HG03280 (cell line): ENCODE data around the gene BIRC5.
A peak's percentile ranks its signal among the peaks of the same experiment; 100 is the strongest.
"Not testable (repeated sequence)": the region's sequence is repeated elsewhere in the genome, so short reads cannot be mapped to it uniquely, and the experiment has no call there.

Experiments
- ATAC-seq: cut with Tn5 transposase; IDR thresholded peaks from one replicate; pipeline ENCODE4 v1.9.1; 2021; ENCODE audit warnings: mild to moderate bottlenecking, moderate library complexity; ENCODE audit not compliant: unreplicated experiment

BIRC5 gene

DNA sequence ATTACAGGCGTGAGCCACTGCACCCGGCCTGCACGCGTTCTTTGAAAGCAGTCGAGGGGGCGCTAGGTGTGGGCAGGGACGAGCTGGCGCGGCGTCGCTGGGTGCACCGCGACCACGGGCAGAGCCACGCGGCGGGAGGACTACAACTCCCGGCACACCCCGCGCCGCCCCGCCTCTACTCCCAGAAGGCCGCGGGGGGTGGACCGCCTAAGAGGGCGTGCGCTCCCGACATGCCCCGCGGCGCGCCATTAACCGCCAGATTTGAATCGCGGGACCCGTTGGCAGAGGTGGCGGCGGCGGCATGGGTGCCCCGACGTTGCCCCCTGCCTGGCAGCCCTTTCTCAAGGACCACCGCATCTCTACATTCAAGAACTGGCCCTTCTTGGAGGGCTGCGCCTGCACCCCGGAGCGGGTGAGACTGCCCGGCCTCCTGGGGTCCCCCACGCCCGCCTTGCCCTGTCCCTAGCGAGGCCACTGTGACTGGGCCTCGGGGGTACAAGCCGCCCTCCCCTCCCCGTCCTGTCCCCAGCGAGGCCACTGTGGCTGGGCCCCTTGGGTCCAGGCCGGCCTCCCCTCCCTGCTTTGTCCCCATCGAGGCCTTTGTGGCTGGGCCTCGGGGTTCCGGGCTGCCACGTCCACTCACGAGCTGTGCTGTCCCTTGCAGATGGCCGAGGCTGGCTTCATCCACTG is at the start of gene BIRC5:
Gene BIRC5, plus strand, starts transcription at position 238 of the 690 bp plus-strand sequence. Its CDS starts 64 bp downstream, at position 302.
- ATAC-seq = peak; percentile 97

DNA sequence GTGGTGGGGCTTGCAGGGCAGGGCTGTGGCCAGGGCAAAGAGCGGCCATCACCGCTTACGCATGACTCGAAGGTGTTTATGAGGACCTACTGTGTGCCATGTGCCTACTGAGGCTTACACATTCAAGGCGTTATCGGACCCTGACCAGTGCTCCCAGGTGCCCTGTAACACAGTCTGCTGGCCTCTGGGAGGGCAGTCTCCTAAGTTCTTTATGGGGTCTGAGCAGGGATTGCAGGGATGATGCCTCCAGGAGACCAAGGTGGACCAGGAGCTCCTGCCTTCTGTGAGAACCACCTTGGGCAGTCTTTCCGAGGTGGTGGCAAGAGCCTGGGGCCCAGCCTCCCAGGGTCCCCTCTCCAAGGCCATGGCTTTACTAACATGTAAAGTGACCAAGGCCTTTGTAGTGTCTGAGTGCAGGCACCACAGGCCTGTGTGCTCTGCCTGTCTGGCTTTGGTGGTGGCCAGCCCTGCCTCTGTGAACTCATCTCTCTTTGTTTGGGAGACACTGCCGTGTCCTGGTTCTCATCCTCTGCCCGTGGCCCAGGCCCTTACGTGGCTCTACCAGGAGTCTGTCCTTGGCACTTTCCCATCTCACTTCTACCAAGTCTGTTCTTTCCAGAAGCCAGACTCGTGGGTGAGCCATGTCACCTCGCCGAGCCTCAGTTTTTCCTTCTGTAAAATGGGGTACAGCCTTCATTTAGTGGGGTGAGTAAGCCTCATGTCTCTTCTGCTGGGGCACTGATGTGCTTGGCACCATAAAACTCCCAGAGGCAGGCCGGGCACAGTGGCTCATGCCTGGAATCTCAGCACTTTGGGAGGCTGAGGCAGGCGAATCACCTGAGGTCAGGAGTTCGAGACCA is 49.1 kb upstream of the BIRC5 start:
- no peak for ATAC-seq

DNA sequence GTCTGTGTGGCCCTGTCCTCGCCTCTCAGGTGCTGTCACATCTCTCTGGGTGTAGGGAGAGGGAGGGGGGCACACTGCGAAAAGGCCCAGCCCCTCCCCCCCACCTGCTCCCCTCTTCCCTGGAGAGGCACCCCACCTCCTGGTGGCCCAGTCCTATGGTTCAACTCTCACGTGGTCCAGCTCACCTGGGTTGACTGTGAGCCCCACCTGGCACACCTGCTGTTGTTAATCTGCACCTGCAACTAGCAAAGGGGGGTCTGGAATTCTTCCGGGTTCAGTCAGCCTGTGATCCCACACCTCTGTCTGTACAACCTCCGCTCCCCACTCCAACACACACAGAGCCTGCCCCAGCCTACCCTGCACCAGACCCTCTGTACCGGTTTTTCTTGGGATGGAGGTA is 47.6 kb upstream of the BIRC5 start:
- ATAC-seq = no peak

DNA sequence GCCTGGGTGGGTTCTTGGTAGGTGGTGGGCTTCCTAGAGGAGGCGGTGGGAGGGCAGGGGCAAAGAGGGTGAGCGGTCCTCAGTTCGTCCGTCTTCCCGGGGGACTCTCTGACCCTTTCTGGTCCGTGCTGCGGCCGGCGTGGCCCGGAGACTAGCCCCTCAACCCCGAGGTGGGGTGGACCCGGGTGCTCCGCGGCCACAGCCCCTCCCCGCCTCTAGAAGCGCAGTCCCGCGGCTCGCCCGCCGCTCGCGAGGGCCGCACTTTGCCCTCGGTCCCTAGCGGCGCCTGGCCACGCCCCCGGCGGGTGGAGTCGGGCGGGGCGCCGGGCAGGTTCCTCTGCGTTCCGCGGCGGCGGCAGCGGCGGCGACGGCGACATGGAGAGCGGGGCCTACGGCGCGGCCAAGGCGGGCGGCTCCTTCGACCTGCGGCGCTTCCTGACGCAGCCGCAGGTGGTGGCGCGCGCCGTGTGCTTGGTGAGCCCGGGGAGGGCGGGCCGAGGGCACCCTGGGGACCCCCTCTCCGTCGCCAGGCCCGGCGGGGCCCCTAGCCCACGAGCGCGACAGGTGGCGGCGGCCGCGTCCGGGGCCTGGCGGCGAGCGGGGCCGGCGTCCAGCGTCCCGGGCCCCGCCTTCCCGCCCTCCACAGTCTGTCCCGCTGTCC is 45.7 kb upstream of the BIRC5 start, which contains the start of gene SYNGR2:
Gene SYNGR2, plus strand, starts transcription at position 340 of the 661 bp plus-strand sequence. Its CDS starts 36 bp downstream, at position 376.
- ATAC-seq = peak; percentile 68

DNA sequence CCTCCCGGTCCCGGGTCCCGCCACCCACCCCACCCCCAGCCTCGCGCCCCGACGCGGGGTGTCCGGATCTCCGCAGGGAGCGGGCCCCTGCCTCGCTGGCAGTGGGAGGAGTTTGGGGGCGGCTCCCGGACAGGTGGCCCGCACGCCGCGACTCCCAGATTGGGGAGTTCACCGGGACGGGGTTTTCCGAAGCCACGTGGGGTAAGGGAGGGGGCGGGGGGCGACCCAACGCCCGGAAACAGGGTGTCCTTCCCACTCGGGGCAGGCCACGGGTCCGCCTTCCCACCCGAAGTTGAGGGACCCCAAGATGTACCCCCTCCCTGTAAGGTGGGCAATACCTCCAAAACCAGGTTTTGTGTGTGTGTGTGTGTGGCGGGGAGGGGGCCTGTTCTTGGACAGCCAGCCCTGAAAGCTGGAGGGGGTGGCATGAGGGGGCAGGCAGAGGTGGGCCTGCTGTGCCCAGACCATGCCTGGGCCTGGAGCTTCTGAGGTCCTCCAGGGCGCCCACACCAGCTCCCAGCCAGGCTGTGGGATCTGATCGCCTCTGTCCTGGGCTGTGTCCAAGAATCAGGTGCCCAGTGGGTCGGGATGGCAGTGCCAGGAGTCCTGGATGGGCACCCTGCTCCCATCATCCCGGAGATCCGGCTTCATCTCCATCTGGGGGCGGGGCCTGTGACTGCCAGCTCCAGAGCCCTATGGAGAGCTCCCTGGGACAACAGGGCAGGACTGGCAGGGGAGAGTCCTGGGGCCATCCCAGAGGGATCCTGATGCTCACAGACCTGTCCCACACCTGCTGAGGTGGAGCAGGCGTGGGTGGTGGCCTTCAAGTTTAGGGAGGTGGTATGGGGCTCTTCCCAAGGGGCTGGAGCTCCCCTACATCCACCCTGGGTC is 44.9 kb upstream of the BIRC5 start:
- ATAC-seq = peak; percentile 15

GRCh38 chr17:78170692-78171590 is 43.1 kb upstream of the BIRC5 start:
- no peak for ATAC-seq

- not testable (repeated sequence) for ATAC-seq
These were observed 42.3 kb upstream of the BIRC5 start for GRCh38 chr17:78171591-78172248.

- no peak for ATAC-seq
These were observed 41.6 kb upstream of the BIRC5 start for GRCh38 chr17:78172249-78173051.

- peak; percentile 43 for ATAC-seq
These were observed 40.8 kb upstream of the BIRC5 start for GRCh38 chr17:78173097-78173715.

GRCh38 chr17:78174346-78174869 is 39.6 kb upstream of the BIRC5 start:
- no peak for ATAC-seq

DNA sequence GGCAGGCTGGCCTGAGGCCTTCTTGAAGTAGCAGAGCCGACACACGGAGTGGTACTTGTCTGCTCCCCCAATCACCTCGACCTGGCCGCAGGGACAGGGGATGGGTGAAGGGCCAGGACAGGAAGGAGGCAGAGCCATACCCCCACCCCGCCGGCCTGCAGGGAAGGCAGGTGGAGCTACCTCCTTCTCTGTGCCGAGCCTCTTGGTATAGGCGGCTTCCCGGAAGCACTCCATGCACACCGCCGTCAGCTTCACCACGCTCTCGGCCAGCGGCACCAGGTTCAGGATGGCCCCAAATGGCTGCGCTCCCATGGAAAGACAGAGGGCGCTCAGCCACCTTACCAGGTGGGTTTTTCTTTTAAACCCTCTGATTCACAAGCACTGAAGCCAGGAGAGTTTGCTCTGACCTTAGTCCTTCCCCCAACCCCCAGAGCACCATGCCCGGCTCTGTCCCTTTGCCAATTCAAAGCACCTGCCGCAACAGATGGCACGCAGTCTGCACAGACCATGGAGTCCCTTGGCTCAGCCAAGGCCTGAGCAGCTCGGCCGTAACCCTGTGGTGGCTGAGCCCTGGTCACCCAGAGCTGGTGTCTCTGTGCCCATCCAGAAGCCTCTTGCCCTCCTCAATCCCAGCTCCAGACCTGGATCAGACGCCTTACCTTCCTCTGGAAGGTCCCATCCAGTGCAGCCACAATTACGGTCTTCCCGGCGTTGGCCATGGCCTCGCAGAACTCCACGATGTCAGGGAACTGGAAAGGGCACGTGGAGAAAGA is 39.0 kb upstream of the BIRC5 start:
- ATAC-seq = no peak

GRCh38 chr17:78175643-78175981 is 38.4 kb upstream of the BIRC5 start:
- ATAC-seq = no peak

GRCh38 chr17:78176548-78177025 is 37.5 kb upstream of the BIRC5 start:
- ATAC-seq = no peak

DNA sequence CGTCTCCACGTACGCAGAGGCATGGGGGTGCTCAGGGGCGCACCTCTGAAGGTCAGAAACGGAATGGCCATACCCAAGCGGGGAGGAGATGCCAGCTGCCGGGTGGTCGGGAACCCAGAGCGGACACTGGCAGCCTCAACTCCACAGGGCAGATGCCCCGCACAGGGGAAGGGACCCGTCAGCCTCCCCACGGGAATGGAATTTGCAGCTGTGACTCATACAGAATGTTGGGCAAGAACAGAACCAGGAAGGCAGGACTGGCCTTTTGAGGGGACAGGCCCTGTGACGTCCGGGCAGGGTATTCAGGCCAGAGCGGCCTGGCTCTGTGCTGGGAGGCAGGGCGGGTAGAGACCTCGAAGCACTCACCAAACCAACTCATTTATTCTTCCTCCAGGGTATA is 34.7 kb upstream of the BIRC5 start:
- no peak for ATAC-seq

DNA sequence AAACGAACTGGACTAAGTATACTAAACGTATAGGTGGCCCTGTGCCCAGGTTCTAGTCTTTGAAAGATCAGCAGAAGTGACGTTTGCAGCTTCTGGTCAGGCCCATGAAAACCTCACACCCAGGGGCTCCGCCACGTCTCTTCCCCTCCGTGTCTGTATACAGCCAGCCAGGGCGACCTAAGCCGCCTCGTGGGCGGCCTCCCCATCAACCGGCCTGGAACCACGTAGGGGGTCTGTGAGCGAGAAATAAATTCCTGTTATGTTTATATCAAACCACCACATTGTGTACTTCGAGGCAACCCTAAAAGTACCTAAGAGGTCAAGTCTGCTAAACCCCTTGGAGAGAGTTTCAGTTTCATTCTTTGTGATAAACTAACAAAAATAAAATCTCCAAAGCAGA is 34.0 kb upstream of the BIRC5 start:
- no peak for ATAC-seq

DNA sequence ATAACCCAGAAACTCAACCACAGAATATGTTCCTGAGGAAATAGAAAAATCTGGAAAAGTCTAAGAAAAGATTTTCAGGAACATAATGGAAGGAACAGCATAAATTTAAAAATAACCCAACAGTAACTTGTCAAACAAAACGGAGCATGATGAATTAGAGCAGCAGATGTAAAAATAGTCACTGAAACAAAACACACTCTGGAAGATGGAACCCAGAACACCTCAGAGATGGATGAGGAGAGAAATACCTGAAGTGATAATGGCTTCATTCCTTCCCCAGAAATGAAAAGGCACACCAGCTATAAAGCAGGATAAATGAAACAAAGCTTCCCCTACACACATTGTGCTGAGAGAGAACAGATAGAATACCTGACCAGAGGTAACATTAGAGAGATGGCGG is 33.5 kb upstream of the BIRC5 start:
- ATAC-seq = no peak

- no peak for ATAC-seq
These were observed 31.5 kb upstream of the BIRC5 start for GRCh38 chr17:78182504-78182903.
